ENCODE measurements around the gene KRTAP5-7. TPM values are rescaled to one million over a fixed set of nuclear protein-coding genes. Genes with fewer than 3 reads are reported as not detected.
"Not testable (repeated sequence)": the region's sequence is repeated elsewhere in the genome, so short reads cannot be mapped to it uniquely, and the experiment has no call there.

The KRTAP5-7 gene
- total and polyA plus RNA-seq, 4 donors: 0.19 TPM; not detected in 3

DNA sequence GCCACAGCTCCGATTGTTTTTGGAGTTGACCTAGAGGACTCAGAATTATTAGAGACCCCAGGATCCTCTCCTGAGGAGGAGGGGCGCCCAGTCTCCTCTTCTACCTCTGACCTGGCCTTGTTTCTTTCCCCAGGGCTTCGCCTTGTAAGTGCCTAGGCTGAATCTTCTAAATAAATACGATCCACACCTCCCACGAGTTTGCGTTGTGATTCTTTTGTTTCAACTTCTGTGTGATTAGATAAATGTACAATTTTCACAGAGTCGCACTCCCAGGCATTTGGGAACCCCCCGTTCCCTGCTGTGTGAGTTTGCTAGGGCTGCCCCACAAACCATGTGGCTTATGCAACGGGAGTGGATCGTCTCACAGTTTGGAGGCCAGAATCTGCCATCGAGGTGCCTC is 11.9 kb downstream of the KRTAP5-7 start:
- H3K9ac ChIP-seq (ENCODE audit: low read depth in 1 of 2, low read length in 2 of 2): no peak overlapping the region
- no peak overlapping the region for H3K27ac ChIP-seq (ENCODE audit: low read depth in 1 of 2, low read length in 2 of 2)
- H3K4me3 ChIP-seq (ENCODE audit: low read depth in 1 of 3, low read length in 3 of 3): no peak overlapping the region
- no peaks in the 10 kb centered on the region for H3K27me3 ChIP-seq (ENCODE audit: control insufficient read depth in 4 of 4, insufficient read depth in 4 of 4, low read length in 3 of 4)
- DNase-seq (ENCODE audit: low spot score): no peak
- H3K36me3 ChIP-seq (ENCODE audit: control insufficient read depth in 4 of 4, insufficient read depth in 3 of 4, low read depth in 1 of 4, low read length in 3 of 4): no peaks in the 10 kb centered on the region
- H3K4me1 ChIP-seq (ENCODE audit: control insufficient read depth in 4 of 4, insufficient read depth in 4 of 4, low read length in 3 of 4): peaks cover 0 to 8% (median 3%) of the 10 kb centered on the region in 4 donors
- WGBS: 94% methylated on average over 11 of the region's 11 CpGs
- no peaks in the 10 kb centered on the region for H3K9me3 ChIP-seq (ENCODE audit: control insufficient read depth in 4 of 4, low read length in 3 of 4)
- TF ChIP-seq RAD21 (IDR thresholded peaks at IDR 0.05): no peak
- no peak for TF ChIP-seq RXRA (IDR thresholded peaks at IDR 0.05)
- TF ChIP-seq FOXA2 (IDR thresholded peaks at IDR 0.05): no peak
- TF ChIP-seq TAF1 (conservative IDR thresholded peaks at IDR 0.05): no peak
- no peak for TF ChIP-seq HNF4A (conservative IDR thresholded peaks at IDR 0.05)
- TF ChIP-seq REST (IDR thresholded peaks at IDR 0.05): no peak
- no peak for TF ChIP-seq GABPA (IDR thresholded peaks at IDR 0.05 in 1 of 2, conservative IDR thresholded peaks at IDR 0.05 in 1 of 2)
- TF ChIP-seq MAX (IDR thresholded peaks at IDR 0.05): no peak
- TF ChIP-seq EGR1 (IDR thresholded peaks at IDR 0.05; ENCODE audit: low read depth in 2 of 2): no peak
- TF ChIP-seq FOXA1 (IDR thresholded peaks at IDR 0.05): no peak
- TF ChIP-seq, protein P1, sequence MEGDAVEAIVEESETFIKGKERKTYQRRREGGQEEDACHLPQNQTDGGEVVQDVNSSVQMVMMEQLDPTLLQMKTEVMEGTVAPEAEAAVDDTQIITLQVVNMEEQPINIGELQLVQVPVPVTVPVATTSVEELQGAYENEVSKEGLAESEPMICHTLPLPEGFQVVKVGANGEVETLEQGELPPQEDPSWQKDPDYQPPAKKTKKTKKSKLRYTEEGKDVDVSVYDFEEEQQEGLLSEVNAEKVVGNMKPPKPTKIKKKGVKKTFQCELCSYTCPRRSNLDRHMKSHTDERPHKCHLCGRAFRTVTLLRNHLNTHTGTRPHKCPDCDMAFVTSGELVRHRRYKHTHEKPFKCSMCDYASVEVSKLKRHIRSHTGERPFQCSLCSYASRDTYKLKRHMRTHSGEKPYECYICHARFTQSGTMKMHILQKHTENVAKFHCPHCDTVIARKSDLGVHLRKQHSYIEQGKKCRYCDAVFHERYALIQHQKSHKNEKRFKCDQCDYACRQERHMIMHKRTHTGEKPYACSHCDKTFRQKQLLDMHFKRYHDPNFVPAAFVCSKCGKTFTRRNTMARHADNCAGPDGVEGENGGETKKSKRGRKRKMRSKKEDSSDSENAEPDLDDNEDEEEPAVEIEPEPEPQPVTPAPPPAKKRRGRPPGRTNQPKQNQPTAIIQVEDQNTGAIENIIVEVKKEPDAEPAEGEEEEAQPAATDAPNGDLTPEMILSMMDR (IDR thresholded peaks at IDR 0.05; ENCODE audit: low read depth, low read length, missing input control): no peak
- TF ChIP-seq HNF4G (IDR thresholded peaks at IDR 0.05): no peak

- not testable (repeated sequence) for H3K27ac ChIP-seq (ENCODE audit: low read depth in 1 of 2, low read length in 2 of 2); H3K4me3 ChIP-seq (ENCODE audit: low read depth in 1 of 3, low read length in 3 of 3); H3K9me3 ChIP-seq (ENCODE audit: control insufficient read depth in 4 of 4, low read length in 3 of 4); H3K9ac ChIP-seq (ENCODE audit: low read depth in 1 of 2, low read length in 2 of 2); H3K36me3 ChIP-seq (ENCODE audit: control insufficient read depth in 4 of 4, insufficient read depth in 3 of 4, low read depth in 1 of 4, low read length in 3 of 4); H3K4me1 ChIP-seq (ENCODE audit: control insufficient read depth in 4 of 4, insufficient read depth in 4 of 4, low read length in 3 of 4); H3K27me3 ChIP-seq (ENCODE audit: control insufficient read depth in 4 of 4, insufficient read depth in 4 of 4, low read length in 3 of 4); DNase-seq (ENCODE audit: low spot score)
- 93% methylated on average over 11 of the region's 11 CpGs for WGBS
Measured at GRCh38 chr11:71539971-71540370, 12.9 kb downstream of the KRTAP5-7 start.

DNA sequence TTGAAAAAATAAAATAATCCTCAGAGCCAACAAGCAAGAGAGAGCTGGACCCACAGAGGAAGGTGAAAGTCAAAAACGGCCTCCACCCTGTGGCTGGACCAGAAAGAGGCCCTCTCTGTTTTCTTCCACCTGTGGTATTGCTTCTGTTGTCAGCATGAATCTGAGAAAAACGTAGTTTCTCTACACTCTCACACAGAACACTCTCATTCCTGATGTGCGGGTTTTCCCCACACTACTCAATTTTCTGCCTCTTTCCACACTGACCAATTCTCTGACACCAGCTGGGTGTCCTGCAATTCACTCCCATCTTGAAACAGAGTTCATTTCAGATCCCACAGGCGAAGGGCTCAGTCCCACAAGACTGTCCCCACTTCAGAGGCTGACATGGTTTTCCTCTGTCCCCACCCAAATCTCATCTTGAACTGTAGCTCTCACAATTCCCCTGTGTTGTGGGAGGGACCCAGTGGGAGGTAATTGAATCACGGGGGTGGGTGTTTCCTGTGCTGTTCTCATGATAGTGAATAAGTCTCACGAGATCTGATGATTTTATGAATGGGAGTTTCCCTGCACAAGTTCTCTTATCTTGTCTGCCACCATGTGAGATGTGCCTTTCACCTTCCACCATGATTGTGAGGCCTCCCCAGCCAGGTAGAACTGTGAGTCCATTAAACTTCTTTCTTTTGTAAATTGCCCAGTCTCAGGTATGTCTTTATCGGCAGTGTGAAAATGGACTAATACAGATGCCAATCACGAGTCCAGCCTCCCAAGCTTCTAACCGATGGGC is 13.6 kb downstream of the KRTAP5-7 start:
- DNase-seq (ENCODE audit: low spot score): not testable (repeated sequence)

More for the DNA sequence above, 13.6 kb downstream of the KRTAP5-7 start:
- not testable (repeated sequence) for H3K36me3 ChIP-seq (ENCODE audit: control insufficient read depth in 4 of 4, insufficient read depth in 3 of 4, low read depth in 1 of 4, low read length in 3 of 4); H3K9ac ChIP-seq (ENCODE audit: low read depth in 1 of 2, low read length in 2 of 2); H3K27me3 ChIP-seq (ENCODE audit: control insufficient read depth in 4 of 4, insufficient read depth in 4 of 4, low read length in 3 of 4); H3K27ac ChIP-seq (ENCODE audit: low read depth in 1 of 2, low read length in 2 of 2); H3K4me3 ChIP-seq (ENCODE audit: low read depth in 1 of 3, low read length in 3 of 3); H3K9me3 ChIP-seq (ENCODE audit: control insufficient read depth in 4 of 4, low read length in 3 of 4); H3K4me1 ChIP-seq (ENCODE audit: control insufficient read depth in 4 of 4, insufficient read depth in 4 of 4, low read length in 3 of 4)
- 91% methylated on average over 9 of the region's 9 CpGs for WGBS
